ENCODE data around the gene HMGN1.
"Not testable (repeated sequence)": the region's sequence is repeated elsewhere in the genome, so short reads cannot be mapped to it uniquely, and the experiment has no call there.

GRCh38 chr21:39382096-39382495, 33.2 kb upstream of the HMGN1 start:
- TF ChIP-seq CTCF, POLR2A (IDR thresholded peaks at IDR 0.05): not testable (repeated sequence)

All from body of pancreas (tissue), 4 donors.